GM18511 (cell line): Measurements from ENCODE around the gene RAC2.
"Not testable (repeated sequence)": the region's sequence is repeated elsewhere in the genome, so short reads cannot be mapped to it uniquely, and the experiment has no call there.

Experiments used
- ATAC-seq: cut with Tn5 transposase; IDR thresholded peaks from one replicate; pipeline ENCODE4 v1.9.1; 2021; ENCODE audit warnings: mild to moderate bottlenecking, moderate library complexity; ENCODE audit not compliant: unreplicated experiment

RAC2 gene

GRCh38 chr22:37206841-37207821 lies 36.9 kb downstream of the RAC2 start:
- ATAC-seq, result no peak

DNA sequence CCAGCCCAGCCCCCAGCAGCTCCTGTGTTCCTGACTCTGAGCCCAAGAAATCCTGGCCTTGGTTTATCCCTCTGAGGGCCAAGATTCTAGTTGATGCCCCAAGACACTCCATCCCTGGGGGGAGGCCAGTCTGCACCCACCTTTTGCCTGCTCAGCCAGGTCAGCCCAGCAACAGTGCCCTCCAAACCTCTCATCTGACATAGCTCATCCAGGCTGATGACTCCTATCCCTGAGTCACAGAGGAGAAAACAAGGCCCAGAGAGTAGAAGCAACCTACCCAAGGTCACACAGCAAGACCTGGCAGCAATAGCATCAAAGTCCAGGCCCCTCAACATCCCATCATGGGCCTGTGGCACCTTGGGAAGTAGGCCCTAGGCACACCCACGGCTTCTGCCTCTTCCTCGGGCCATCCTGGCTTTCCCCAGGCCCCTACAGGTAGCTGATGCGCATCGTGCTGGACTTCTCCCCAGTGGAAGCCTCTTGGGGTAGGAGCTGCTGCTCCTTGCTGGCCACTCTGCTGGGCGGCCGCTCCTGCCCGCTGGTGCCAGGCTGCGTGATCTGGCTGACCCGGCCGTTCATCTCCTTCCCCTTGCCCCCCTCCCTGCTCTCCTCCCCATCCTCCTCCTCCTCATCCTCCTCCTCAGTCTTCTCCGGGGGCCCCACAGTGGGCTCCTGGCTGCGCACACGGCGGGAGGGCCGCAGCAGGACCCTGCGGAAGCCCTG lies 37.8 kb downstream of the RAC2 start:
- no peak for ATAC-seq

- ATAC-seq, result no peak
Observed at GRCh38 chr22:37205046-37205445, 39.0 kb downstream of the RAC2 start.

- no peak for ATAC-seq
Observed at GRCh38 chr22:37204045-37204655, 39.9 kb downstream of the RAC2 start.

- no peak for ATAC-seq
Observed at GRCh38 chr22:37203354-37204044, 40.6 kb downstream of the RAC2 start.

DNA sequence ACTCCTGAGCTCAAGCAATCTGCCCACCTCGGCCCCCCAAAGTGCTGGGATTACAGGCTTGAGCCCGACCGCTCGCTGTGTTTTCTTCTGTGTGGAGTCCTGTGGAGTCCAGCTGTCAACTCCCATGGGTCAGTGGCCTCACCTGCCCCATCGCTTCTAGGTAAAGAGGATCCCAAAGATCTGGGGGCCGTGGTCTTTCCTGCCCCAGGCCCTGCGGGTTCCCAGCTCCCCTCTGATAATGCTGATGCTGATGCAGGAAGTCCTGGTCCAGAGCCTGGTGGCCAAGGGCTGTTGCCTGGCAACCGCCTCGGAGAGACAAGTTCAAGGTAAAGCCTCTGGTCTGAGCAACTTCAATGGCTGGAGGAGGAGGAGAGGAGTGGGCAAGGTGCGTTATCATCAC lies 41.4 kb downstream of the RAC2 start:
- ATAC-seq, result no peak

GRCh38 chr22:37202001-37202555 lies 42.0 kb downstream of the RAC2 start:
- ATAC-seq, result no peak

DNA sequence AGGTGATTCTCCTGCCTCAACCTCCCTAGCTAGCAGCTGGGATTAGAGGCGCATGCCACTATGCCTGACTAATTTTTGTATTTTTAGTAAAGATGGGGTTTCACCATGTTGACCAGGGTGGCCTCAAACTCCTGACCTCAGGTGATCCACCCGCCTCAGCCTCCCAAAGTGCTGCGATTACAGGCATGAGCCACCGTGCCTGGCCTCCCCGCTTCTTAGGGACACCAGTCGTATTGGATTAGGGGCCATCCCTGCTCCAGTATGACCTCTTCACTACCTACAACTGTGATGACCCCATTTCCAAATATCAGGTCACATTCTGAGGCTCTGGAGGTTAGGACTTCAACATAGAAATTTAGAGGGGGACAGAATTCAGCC lies 42.6 kb downstream of the RAC2 start:
- not testable (repeated sequence) for ATAC-seq

GRCh38 chr22:37199760-37200108 lies 44.3 kb downstream of the RAC2 start:
- ATAC-seq, result no peak

DNA sequence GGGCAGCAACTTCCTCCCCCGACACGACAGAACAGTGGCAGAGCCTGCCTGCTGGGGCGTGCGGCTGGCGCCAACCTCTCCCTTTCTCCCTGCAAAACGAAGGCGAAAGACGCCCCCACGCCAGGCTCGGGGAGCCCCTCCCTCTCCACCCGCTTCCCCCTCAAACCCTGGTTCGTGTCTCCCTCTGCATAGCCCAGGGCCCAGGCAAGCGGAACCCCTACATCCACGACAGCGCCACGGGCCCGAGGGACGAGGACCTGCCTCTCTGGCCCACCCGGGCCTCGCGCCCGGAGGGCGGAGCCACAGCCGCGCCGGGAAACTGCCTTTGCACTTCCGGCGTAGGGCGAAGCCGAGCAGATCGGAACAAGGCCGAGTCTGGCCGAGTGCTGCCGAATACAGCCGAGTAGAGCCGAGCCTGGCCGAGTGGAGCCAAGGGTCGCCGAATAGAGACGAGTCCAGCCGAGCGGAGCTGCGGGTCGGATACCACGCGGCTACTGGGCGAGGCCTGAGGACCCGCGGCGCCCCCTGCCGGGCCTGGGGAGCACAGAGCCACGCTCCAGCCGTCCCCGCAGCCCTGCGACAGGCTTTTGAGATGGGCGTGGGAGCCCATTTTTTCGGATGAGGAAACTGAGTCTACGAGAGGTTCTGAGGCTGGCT lies 44.8 kb downstream of the RAC2 start:
- peak; percentile 94 for ATAC-seq

DNA sequence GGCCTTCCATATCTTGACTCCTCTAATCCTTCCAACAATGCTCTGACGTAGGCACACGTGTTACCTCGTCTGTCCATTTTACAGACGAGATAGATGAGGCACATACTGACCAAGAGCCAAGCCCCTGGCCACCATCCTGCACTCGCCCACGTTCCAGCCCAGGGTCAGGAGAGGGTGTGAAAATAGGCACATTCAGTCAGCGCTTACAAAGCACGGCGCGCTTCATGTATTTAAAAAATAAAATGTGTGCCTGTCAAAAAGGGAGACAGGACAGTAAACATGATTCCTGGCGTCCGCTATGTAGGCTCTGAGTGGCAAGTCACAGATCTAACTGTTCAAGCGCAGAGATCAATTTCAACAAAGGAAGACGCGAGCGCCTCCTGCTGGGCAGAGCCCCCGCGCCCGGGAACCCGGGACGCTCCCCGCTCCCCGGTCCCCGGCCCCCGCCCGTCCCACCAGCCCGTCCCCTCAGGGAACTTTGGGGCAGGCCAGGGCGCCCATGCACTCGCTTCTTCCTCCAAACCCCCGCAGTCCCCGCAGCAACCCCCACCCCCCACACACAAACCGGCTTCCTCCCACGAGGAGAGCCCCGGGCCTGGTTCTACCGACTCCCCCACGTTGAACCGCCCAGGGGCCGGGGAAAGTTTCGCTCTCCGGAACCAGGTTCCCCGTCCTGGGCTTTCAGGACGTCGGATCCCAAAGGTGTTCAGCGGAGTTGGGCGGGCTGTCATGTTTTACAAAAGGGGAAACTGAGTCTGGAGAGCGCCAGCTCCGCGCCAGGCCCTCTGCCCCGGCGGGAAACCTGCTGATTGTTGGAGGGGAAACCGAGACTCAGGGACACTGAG lies 45.6 kb downstream of the RAC2 start:
- no peak for ATAC-seq

- no peak for ATAC-seq
Observed at GRCh38 chr22:37197451-37198257, 46.4 kb downstream of the RAC2 start.

DNA sequence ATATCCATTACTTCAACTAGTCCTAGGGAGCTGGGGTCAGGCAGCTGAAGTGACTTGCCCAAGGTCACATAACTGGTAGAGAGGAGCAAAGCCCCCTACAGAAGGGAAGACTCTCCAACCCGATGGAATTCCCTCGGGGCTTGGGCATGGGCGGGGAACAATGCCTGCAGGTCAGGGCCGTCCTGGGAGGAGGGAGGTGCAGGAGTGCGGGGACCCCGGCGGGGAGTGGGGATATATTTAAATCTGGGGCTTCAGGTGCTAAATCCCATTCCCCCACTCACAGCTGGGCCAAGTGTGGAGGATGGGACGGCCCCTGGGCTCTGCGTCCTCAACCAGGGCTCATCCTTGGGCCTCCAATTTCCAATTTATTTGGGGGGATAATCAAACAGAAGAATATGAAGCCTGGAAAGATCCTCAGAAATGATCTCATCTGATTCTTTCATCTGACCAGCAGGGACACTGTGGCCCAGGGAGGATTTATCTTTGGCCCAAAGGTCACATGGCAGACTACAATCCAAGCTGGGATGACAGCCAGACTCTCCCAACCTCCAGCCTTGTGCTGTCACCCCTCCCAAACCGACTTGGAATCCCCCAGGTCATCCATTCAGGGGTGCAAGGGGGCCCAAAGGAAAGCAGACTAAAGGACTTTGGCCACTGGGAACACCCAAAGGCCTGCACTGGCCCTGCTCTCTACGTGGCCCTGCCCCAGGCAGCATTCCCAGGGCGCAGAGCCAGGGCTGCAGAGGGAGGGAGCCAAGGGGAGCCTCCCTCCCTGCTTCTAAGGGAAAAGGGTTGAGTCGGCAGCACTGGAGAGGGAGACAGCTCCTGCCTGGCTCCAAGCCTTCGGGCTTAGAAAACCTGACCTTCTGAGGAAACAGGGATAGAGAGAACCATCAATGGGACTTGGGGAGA lies 47.3 kb downstream of the RAC2 start:
- ATAC-seq, result no peak

DNA sequence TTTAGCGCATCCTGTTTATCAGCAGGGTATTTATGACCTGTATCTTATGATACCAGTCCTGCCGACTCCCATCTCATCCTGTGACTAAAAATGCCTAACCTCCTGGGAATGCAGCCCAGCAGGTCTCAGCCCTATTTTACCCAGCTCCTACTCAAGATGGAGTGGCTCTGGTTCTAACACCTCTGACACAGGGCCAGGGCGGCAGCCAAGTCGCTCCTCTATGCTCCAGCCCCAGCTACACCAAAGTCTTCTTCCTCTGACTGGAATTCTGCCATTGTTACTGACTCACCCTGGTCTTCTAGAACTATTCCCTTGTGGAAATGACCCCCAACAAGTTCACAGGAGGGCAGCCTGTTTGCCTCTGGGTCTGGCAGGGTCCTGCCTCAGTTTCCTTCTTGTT lies 48.1 kb downstream of the RAC2 start:
- no peak for ATAC-seq

GRCh38 chr22:37194750-37195149 lies 49.3 kb downstream of the RAC2 start:
- ATAC-seq, result no peak

GRCh38 chr22:37193629-37194191 lies 50.4 kb downstream of the RAC2 start:
- ATAC-seq, result no peak

DNA sequence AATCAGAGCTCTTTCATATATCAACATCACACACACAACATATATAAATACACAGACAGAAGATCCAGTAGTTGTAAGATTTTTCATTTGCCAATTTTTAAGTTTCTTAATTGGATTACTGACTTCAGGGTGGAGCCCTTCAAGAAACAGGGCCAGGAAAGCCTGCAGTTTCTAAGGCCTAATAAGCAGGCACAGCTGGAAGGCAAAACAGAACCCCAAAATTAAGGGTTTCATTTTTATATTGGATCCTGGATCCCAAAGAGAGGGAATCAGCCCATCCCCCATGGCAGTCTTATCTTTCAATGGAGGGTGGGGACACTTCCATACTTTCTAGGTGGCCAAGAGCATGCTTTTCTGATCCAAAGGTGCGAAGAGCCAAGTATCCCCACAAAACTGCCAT lies 51.3 kb downstream of the RAC2 start:
- no peak for ATAC-seq
